GM03348 (cell line): Measurements from ENCODE around the gene XIRP1.

Source experiments
- DNase-seq: peaks from one replicate; pipeline ENCODE4 v3.0.0; 2012; ENCODE audit warnings: low spot score

The XIRP1 gene

GRCh38 chr3:39166932-39167532 is 25.4 kb downstream of the XIRP1 start:
- DNase-seq = peak; percentile 67

GRCh38 chr3:39166134-39166710 is 26.2 kb downstream of the XIRP1 start:
- DNase-seq = peak; percentile 80

- DNase-seq = no peak
Measured at GRCh38 chr3:39165518-39165917, 26.9 kb downstream of the XIRP1 start.

- no peak for DNase-seq
Measured at GRCh38 chr3:39164414-39164813, 28.0 kb downstream of the XIRP1 start.

GRCh38 chr3:39158148-39158715 is 34.2 kb downstream of the XIRP1 start:
- DNase-seq = no peak

- DNase-seq = no peak
Measured at GRCh38 chr3:39157359-39157758, 35.0 kb downstream of the XIRP1 start.

- DNase-seq = no peak
Measured at GRCh38 chr3:39156421-39156820, 36.0 kb downstream of the XIRP1 start.

GRCh38 chr3:39154280-39155021 is 37.9 kb downstream of the XIRP1 start:
- no peak for DNase-seq

GRCh38 chr3:39153977-39154279 is 38.5 kb downstream of the XIRP1 start:
- DNase-seq = no peak

- peak; percentile 92 for DNase-seq
Measured at GRCh38 chr3:39150803-39151631, 41.4 kb downstream of the XIRP1 start.

GRCh38 chr3:39150148-39150802 is 42.1 kb downstream of the XIRP1 start:
- DNase-seq = no peak

GRCh38 chr3:39149498-39150147 is 42.8 kb downstream of the XIRP1 start:
- DNase-seq = no peak

GRCh38 chr3:39149059-39149455 is 43.3 kb downstream of the XIRP1 start:
- DNase-seq = no peak

GRCh38 chr3:39148435-39149058 is 43.8 kb downstream of the XIRP1 start:
- DNase-seq = no peak

GRCh38 chr3:39147711-39148434 is 44.5 kb downstream of the XIRP1 start:
- peak; percentile 37 for DNase-seq

- peak; percentile 92 for DNase-seq
Measured at GRCh38 chr3:39146611-39147591, 45.5 kb downstream of the XIRP1 start.

GRCh38 chr3:39146083-39146501 is 46.3 kb downstream of the XIRP1 start:
- peak; percentile 51 for DNase-seq

- DNase-seq = no peak
Measured at GRCh38 chr3:39144748-39145380, 47.5 kb downstream of the XIRP1 start.
